Left forelimb (tissue), 1 donor: Measurements from ENCODE around the gene NOVA1.

Experiments
- DNase-seq: peaks from one replicate; pipeline ENCODE4 v3.0.0-alpha.2; 2018; ENCODE audit warnings: low spot score

The NOVA1 gene

GRCh38 chr14:26444822-26445221 lies 153.0 kb downstream of the NOVA1 start:
- no peak for DNase-seq

DNA sequence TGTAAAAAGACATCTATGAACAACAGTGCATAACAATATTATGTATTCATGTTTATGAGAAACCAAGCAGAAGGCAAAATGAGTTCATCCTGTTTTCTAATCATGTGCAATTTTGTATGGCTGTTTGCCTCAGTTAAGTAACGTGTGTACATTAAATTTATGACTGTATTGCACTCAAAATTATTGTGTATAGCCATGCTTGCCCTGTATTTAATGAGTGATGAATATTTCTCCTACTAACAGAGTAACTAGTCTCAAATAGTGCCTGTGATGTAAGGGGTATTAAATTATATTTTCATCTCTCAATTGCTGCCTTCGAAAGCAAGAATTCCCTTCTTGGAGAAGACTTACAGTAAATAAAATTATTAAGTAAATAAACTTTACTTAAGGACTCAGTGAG lies 154.2 kb downstream of the NOVA1 start:
- DNase-seq: no peak

DNA sequence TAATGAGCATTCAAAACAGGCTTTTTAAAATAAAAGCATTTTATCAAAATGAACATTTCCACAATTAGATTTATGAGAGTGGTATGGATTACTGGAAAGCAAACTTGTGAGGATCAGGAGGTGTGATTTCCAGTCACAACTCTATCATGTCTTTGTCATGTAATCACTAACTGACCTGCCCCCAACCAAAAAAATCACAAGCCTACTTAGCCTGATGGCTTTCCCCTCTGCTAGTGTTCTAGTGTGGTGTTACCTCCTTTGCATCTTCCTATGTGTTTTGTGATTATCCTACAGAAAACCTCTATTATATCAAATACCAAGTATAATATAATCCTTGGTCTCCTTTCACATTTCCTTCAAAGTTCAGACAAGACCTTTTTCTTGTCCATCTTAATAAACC lies 168.6 kb downstream of the NOVA1 start:
- no peak for DNase-seq

- DNase-seq: no peak
Observed at GRCh38 chr14:26427097-26427496, 170.7 kb downstream of the NOVA1 start.

- DNase-seq: no peak
Observed at GRCh38 chr14:26424537-26424936, 173.3 kb downstream of the NOVA1 start.

DNA sequence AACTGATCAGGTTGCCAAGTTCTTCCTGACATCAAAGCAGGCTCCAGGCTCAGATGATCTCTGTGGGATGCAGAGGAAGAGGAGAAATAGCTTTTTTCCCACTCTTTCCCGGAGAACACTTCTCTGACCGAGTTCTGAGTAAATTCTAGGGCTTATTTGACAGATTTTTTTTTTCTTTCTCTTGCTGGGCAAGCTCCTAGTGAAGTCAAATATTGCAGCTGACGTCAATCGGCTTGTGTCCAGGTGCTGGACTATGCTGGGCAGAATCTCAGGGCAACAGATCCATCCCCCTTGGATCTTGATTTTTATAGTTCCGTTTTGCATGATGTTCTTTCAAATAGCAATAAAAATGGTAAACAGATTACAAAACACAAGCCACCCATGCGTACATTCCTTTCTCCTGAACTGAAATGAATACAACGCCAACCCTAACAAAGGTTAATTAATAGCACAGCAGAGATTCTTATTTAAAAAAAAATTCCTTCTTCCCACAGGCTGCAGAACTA lies 182.2 kb downstream of the NOVA1 start:
- no peak for DNase-seq

- DNase-seq: no peak
Observed at GRCh38 chr14:26414926-26415325, 182.9 kb downstream of the NOVA1 start.

DNA sequence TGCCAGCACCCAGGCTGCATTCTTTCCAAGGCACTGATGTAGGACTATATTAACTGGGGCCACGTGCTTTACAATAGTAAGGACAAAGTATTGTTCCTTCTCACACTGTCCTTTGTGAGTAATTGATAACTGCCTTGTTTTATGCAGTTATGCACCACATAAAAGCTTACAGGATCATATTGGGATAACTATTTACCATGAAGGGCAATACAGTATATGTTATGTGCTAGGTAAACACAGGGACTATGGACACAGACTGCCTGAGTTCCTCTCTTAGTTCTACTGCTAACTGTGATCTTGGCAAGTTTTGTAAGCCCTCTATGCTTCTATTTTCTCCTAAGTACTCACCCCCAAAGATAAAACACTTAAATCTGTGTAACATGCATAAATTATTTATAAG lies 183.7 kb downstream of the NOVA1 start:
- DNase-seq: no peak

DNA sequence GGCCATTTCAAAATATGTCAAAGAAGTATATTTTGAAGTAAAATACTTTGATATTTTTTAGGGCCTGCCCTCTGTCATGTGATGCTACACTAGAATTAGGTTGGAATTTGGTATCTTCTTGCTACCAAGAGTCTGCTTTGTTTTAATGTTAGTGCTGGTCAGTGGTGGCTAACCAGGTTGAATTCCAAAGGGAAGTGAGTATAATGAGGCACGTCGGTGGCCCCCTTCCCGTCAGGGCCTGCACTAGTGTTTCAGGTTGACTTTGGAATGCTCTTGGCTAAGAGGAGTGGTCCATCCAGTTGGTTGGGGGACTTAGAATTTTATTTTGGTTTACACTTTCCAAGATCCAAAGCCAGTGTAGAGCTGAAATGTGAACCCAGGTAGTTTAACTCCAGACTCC lies 185.4 kb downstream of the NOVA1 start:
- DNase-seq: no peak

- no peak for DNase-seq
Observed at GRCh38 chr14:26410189-26410685, 187.6 kb downstream of the NOVA1 start.

GRCh38 chr14:26404927-26405326 lies 192.9 kb downstream of the NOVA1 start:
- DNase-seq: no peak

DNA sequence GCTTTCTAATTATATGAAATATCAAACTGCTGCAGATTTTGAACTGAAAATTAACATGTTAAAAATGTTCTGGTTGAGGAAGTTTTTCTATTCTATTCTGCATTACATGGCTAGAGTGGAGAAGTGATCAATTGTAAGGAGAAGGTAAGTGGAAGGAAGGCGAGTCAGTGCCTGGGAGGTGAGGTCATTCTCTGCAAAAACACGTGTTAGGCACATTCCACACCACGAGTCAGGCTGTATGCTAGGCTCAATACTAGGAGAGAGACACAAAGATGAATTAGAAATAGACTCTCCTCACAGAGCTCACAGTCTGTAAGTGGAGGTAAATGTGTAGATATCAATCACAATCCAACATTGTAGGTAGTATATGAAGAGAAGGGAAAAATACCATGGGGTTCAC lies 194.1 kb downstream of the NOVA1 start:
- no peak for DNase-seq

GRCh38 chr14:26402126-26402525 lies 195.7 kb downstream of the NOVA1 start:
- DNase-seq: no peak

GRCh38 chr14:26401179-26401968 lies 196.5 kb downstream of the NOVA1 start:
- DNase-seq: no peak

DNA sequence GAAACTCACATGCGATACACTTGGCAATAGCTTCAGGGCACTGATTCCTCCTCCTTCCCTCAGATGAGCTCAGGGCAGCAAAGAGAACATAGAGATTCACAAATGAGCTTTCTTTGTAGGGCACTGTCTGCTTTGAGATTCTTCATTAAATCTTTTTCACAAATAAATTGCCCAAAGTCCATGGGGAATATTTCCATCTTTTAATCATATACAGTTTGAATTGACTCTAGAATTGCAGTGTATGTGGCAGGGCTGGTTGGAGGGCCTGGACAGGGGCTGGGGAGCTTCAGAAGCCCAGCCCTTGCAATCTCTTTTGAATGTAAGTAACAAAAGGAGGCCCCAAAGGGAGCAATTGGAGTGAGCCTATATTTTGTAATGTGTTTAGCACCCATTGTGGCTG lies 197.5 kb downstream of the NOVA1 start:
- DNase-seq: no peak

- DNase-seq: no peak
Observed at GRCh38 chr14:26398616-26399015, 199.2 kb downstream of the NOVA1 start.
